Keratinocyte (primary cell): ENCODE data around the gene OR4M2. TPM values are rescaled to one million over a fixed set of nuclear protein-coding genes. Genes with fewer than 3 reads are reported as not detected.
"Not testable (repeated sequence)": the region's sequence is repeated elsewhere in the genome, so short reads cannot be mapped to it uniquely, and the experiment has no call there.

Experiments used
- DNase-seq: peaks from one replicate; pipeline ENCODE4 v3.0.0-alpha.2; 2011; ENCODE audit warnings: low read depth, missing footprints, low spot score
- FAIRE-seq: peaks from 2 replicates; lab custom pipeline; 2011; peaks lifted over from hg19 to GRCh38; lab: Jason Lieb, UNC
- H2AFZ ChIP-seq: 2 replicates; pipeline ENCODE4 v1.6.0; 2012; ENCODE audit warnings: low read length, control low read depth, inconsistent platforms; ENCODE audit not compliant: control insufficient read depth
- H3K27ac ChIP-seq: 2 replicates; pipeline ENCODE4 v1.5.1; 2011; ENCODE audit warnings: low read length; ENCODE audit not compliant: control insufficient read depth, insufficient read depth
- H3K27me3 ChIP-seq: 3 replicates; pipeline ENCODE4 v1.6.0; 2011; ENCODE audit warnings: low read length; ENCODE audit not compliant: control insufficient read depth, insufficient read depth; ENCODE audit errors: extremely low read depth
- H3K36me3 ChIP-seq, 2 experiments: 2 replicates in 1 of 2; 3 replicates in 1 of 2; pipeline ENCODE4 v1.5.1; 2011; ENCODE audit warnings: low read length in 2 of 2, mild to moderate bottlenecking in 1 of 2; ENCODE audit not compliant: control insufficient read depth in 2 of 2, insufficient read depth in 2 of 2; ENCODE audit errors: extremely low read depth in 1 of 2
- H3K4me1 ChIP-seq: 3 replicates; pipeline ENCODE4 v1.5.1; 2011; ENCODE audit warnings: low read length; ENCODE audit not compliant: control insufficient read depth, insufficient read depth; ENCODE audit errors: extremely low read depth
- H3K4me2 ChIP-seq: 3 replicates; pipeline ENCODE4 v1.6.0; 2011; ENCODE audit warnings: low read depth, low read length; ENCODE audit not compliant: control insufficient read depth, insufficient read depth; ENCODE audit errors: extremely low read depth
- H3K4me3 ChIP-seq, 3 experiments: fragments of 200-600 bp in 1 of 3; sonication (generic) in 1 of 3; 2 replicates in 2 of 3; 3 replicates in 1 of 3; pipeline ENCODE4 v1.5.1; 2011 to 2016; ENCODE audit warnings: low read length in 3 of 3, mild to moderate bottlenecking in 3 of 3, control low read depth in 2 of 3, inconsistent platforms in 1 of 3, low read depth in 1 of 3, mixed read lengths in 1 of 3, mixed run types in 1 of 3, moderate library complexity in 1 of 3; ENCODE audit not compliant: control insufficient read depth in 2 of 3, insufficient read depth in 2 of 3; ENCODE audit errors: extremely low read depth in 1 of 3
- H3K79me2 ChIP-seq: 2 replicates; pipeline ENCODE4 v1.6.0; 2012; ENCODE audit warnings: low read length; ENCODE audit not compliant: control insufficient read depth, insufficient read depth
- H3K9ac ChIP-seq: 3 replicates; pipeline ENCODE4 v1.6.0; 2011; ENCODE audit warnings: low read length; ENCODE audit not compliant: control insufficient read depth, insufficient read depth; ENCODE audit errors: extremely low read depth
- H3K9me1 ChIP-seq: 3 replicates; pipeline ENCODE4 v1.6.0; 2011; ENCODE audit warnings: low read length; ENCODE audit not compliant: control insufficient read depth, insufficient read depth; ENCODE audit errors: extremely low read depth
- H3K9me3 ChIP-seq: 2 replicates; pipeline ENCODE4 v1.5.1; 2012; ENCODE audit warnings: low read depth, low read length; ENCODE audit not compliant: control insufficient read depth
- H4K20me1 ChIP-seq: 3 replicates; pipeline ENCODE4 v1.6.0; 2011; ENCODE audit warnings: low read length; ENCODE audit not compliant: control insufficient read depth, insufficient read depth; ENCODE audit errors: extremely low read depth
- dilution Hi-C: fragments of 300-500 bp; cut with MboI; formaldehyde crosslinking; loops from one replicate; pipeline ENCODE4 v1.7.0; 2020; ENCODE audit warnings: low sequenced_read_pairs; ENCODE audit not compliant: extremely low pct_ligation_motif_present
- polyA minus RNA-seq, 3 experiments: library from RNA; depleted of rRNA, polyadenylated mRNA; stranded (reverse); fragments of >200 nt; gene quantifications; 1 replicate in 1 of 3; 2 replicates in 1 of 3; 3 replicates in 1 of 3; pipeline ENCODE4 v1.2.3, GENCODE V29; 2011
- polyA plus RNA-seq, 5 experiments: library from polyadenylated mRNA; depleted of rRNA in 3 of 5; stranded (reverse) in 3 of 5; stranded (forward) in 1 of 5; unstranded in 1 of 5; fragments of >200 nt; gene quantifications; 1 replicate in 1 of 5; 2 replicates in 3 of 5; 3 replicates in 1 of 5; pipeline versions ENCODE4 v1.2.1 to v1.2.3, GENCODE V29; 2011 to 2012; ENCODE audit warnings: missing spikeins in 2 of 5, low read depth in 1 of 5, low replicate concordance in 1 of 5

OR4M2 gene
- not detected in 3 replicates for polyA plus RNA-seq
- not detected for polyA plus RNA-seq (2011; ENCODE audit: low read depth)
- polyA plus RNA-seq (2011; cell fraction: cytosol; rRNA removed): not detected in 2 replicates
- not detected in 2 replicates for polyA plus RNA-seq (2011; cell fraction: nucleus; rRNA removed)
- not detected in 2 replicates for polyA plus RNA-seq (2012; ENCODE audit: low replicate concordance)
- not detected in 3 replicates for polyA minus RNA-seq
- polyA minus RNA-seq (2011; cell fraction: cytosol; rRNA and poly(A)+ RNA removed): not detected
- polyA minus RNA-seq (2011; cell fraction: nucleus; rRNA and poly(A)+ RNA removed): not detected in 2 replicates

- FAIRE-seq: not testable (repeated sequence)
These were observed at the start of gene OR4M2 for GRCh38 chr15:22080227-22080626. Gene OR4M2, plus strand, starts transcription at chr15:22080527. Its CDS starts 98 bp downstream, at chr15:22080625.

GRCh38 chr15:22069267-22069666 is 11.1 kb upstream of the OR4M2 start:
- FAIRE-seq, H3K9me1 ChIP-seq, H3K27ac ChIP-seq, H3K36me3 ChIP-seq, DNase-seq, H3K9ac ChIP-seq, H3K79me2 ChIP-seq, H2AFZ ChIP-seq, dilution Hi-C loops, H3K4me2 ChIP-seq, H3K9me3 ChIP-seq, H4K20me1 ChIP-seq, H3K4me3 ChIP-seq, H3K4me1 ChIP-seq, H3K27me3 ChIP-seq: not testable (repeated sequence)

More at GRCh38 chr15:22080227-22080626, at the start of gene OR4M2:
- H3K9me3 ChIP-seq, H3K79me2 ChIP-seq, H4K20me1 ChIP-seq, H3K9me1 ChIP-seq, DNase-seq, H3K27ac ChIP-seq, H3K4me3 ChIP-seq, H3K9ac ChIP-seq, H3K4me1 ChIP-seq, dilution Hi-C loops, H2AFZ ChIP-seq, H3K4me2 ChIP-seq, H3K27me3 ChIP-seq, H3K36me3 ChIP-seq: not testable (repeated sequence)

GRCh38 chr15:22081386-22081785 is 1.1 kb downstream of the OR4M2 start:
- FAIRE-seq, H3K4me1 ChIP-seq, H3K9me3 ChIP-seq, H3K27me3 ChIP-seq, H3K9me1 ChIP-seq, dilution Hi-C loops, DNase-seq, H3K4me2 ChIP-seq, H3K27ac ChIP-seq, H3K4me3 ChIP-seq, H3K36me3 ChIP-seq, H4K20me1 ChIP-seq, H3K9ac ChIP-seq, H3K79me2 ChIP-seq, H2AFZ ChIP-seq: not testable (repeated sequence)

GRCh38 chr15:22098616-22099253 is 18.4 kb downstream of the OR4M2 start:
- H2AFZ ChIP-seq, DNase-seq, H3K79me2 ChIP-seq, H3K36me3 ChIP-seq, H3K9me3 ChIP-seq, H3K4me2 ChIP-seq, dilution Hi-C loops, FAIRE-seq, H3K4me3 ChIP-seq, H3K9me1 ChIP-seq, H3K27ac ChIP-seq, H4K20me1 ChIP-seq, H3K4me1 ChIP-seq, H3K27me3 ChIP-seq, H3K9ac ChIP-seq: not testable (repeated sequence)
